DMS153 treated with DMSO at 0.1 percent for 48 hours (cell line): Measurements from ENCODE around the gene FAM9C.
"Not testable (repeated sequence)": the region's sequence is repeated elsewhere in the genome, so short reads cannot be mapped to it uniquely, and the experiment has no call there.

Source experiments
- DNase-seq: peaks from one replicate; lab custom pipeline; 2025; ENCODE audit not compliant: unreplicated experiment; lab: John Stamatoyannopoulos, UW

The FAM9C gene

DNA sequence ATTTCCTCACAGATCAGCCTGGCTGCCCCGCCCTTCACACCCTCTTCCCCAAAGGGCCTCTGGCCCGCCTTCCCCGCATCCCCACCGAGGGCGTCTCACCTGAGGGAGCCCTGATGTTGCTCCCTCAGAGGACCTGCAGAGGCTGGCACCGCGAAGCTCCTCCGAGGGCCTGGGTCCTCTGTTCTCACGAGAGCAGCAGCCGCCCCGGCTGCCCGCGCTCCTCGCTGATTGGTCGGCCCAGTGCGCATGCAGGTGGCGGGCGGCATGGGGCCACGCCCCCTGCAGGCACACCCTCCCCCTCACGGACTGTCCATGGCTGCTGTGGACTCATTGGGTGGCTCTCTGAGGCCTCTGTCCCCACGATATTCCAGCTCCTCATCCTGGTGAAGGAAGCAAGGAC, at the start of gene FAM9C:
Gene FAM9C, minus strand, starts transcription at position 180 of the 400 bp plus-strand sequence. CDS start 831 bp downstream, outside the sequence.
- no peak for DNase-seq

DNA sequence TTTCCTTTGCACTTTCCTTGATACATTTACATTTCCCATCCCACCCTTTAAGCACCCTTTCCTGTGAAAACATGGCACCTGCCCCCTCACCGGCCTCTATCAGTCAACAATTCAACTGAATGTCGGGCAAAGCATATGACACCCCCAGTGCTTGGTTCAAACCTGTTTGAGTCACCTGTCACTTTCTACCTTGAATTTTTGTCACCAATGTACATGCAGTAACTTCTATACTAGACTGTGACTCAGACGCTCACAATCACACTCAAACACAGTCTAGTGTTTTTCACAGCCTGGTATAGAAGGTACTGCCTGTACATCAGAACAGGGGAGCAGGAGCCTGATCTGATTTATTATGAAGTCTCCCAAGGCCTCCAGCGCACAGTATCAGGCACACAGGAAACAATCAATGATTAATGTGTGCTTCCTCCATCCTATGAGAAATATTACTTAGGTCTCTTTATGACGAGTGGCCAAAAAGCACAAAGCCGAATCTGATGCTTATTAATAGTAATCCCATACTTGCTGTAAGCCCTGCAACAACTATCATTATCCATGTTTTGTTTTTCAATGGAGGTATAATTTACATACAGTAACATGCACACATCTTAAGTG, 49.2 kb upstream of the FAM9C start:
- DNase-seq = no peak

DNA sequence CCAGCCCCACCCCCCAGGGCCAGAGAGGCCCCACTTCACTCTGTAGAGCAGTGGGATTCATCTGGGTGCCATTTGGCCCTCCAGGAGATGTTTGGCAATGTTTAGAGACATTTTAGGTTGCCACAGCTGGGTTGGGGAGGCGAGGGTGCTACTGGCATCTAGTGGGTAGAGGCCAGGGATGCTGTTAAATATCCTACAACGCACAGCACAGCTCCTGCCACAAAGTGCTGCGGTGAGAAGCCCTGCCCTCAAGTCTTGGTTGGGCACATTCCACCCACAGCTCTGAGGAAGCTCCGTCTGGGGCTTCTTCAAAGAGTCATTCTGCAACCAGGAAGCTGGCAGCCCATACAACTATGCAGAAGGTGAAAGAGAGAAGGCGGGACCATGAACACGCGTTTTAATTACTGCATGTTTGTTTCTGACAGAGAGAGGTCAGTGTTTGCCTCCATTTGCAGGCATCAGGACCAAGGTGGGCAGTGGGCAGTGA, 48.1 kb upstream of the FAM9C start:
- no peak for DNase-seq

DNA sequence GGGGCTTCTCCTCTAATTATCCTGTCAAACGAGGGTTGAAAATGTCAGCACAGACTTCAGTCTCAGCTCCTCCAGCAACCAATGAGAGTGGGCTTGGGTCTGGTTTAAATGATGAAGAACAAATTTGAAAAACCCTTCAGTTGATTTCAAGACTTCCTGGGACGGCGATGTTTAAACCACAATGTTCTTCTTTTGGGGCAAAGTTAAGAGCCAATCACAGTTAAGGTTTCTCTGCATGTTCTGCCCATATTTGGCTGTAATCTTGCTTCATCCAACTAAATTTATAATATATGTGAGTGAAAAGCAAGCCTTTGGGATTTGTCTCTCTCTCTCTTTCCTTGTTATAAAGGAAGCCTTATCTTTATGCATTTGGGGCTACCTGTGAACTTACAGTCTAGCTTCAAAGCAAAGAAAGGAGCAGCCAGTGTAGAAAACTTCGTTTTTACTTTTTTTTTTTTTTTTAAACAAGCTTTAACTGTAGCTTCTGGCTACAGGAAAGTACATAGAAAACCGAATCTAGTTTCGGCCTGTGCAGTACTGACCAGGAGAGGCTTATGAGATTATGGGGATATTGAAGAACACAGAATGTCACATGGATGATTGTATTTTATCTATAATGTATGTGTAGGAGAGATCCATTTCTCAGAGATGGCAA, 46.8 kb upstream of the FAM9C start:
- no peak for DNase-seq

DNA sequence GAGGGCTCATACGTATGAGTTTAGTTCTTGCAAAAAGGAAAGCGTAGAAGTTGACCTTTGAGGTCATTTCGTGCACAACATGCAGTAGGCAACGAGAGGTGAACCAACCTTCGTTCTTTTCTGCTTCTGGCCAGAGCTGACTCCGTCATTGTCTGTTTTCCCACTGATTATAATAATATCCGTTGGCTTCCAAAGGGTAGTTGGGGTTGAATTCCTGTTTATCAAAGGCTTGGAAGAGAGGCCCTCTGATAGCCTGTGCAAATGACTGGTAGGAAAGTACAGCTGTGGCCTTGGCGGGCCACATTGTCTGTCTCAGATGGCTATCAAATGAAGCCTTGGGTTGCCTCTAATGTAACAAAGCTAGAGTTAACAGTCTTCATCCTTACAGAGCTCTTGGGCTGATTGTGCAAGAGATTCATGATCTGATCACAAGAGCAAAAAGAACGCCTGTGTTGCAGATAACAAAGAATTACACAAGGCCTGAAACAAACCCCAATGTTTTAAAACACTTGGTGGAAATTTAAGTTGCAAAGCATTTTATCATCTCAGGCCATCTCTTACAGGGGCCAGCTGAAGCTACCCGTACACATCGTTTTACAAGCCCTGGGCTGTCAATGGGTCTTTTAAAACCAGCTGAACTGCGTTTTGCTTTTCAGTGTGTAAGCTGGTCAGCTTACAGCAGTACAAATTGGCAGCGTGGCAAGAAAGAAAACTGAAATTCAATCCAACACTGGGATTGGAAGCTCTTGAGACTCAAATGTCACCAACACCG, 46.1 kb upstream of the FAM9C start:
- DNase-seq = no peak

DNA sequence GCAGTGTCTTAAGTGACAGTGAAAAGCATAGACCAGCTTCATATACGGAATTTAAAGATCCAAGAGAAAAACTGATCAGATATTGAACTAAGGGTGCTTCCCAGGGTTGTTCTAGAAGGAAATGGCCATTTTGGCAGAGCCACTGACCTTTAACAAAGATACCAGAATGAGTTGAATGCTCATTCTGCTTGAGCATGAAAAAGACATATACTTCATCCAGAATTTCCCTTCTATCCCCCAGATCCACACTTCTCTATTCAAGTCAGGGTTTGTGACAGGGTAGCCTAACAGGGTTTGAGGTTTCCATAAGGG, 45.6 kb upstream of the FAM9C start:
- no peak for DNase-seq

DNA sequence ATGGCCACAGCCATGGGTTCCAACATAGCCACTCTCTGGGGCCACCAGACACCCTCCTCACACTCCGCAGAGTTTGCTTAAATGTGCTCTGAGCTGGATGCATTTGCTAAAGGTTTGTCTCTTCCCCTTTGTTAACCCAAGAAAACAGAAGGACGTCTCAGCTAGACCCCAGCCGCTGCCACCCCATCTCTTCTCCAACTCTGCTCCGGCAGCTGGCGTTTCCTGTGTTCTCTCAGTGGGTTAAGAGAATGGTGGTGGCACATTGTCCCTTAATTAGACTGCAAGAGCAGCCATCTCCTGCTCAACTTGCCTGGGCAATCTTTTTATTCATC, 43.7 kb upstream of the FAM9C start:
- DNase-seq = no peak

DNA sequence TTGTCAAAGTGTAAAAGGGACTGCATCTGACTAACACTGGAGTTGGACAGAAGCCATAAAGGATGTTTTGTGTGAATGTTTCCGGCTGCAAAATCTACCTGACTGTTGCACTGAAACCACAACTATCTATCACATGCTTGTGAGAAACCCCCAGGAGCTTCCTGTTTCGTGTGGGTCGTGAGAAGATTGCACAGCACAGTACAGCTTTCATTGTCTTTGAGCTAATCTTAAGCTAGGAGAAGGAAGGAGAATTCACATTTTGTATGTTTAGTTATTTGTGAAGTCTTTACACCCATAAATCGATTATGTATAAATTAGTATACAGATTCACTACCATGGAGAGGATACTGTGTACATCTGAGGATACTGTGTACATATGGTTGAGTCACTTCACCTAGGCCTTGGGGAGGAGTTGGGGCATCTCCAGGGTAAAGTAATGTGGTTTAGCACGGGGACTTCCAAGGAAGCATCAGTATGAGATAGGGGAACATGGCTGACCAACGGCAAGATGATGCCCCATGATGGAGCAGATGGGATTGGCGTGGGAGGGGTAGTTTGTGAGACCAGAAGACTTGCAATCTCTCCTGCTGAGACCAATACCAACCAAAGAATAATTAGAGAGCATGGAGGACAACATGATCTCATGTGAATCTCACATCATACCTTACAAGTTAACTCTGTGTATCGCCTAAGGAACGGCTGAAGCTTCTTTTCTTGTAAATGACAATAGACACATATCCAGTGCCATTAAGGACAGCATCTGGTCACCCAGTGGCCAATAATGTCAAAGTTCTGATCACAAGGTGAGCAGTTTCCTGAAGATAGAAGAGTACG, 43.1 kb upstream of the FAM9C start:
- DNase-seq = no peak

DNA sequence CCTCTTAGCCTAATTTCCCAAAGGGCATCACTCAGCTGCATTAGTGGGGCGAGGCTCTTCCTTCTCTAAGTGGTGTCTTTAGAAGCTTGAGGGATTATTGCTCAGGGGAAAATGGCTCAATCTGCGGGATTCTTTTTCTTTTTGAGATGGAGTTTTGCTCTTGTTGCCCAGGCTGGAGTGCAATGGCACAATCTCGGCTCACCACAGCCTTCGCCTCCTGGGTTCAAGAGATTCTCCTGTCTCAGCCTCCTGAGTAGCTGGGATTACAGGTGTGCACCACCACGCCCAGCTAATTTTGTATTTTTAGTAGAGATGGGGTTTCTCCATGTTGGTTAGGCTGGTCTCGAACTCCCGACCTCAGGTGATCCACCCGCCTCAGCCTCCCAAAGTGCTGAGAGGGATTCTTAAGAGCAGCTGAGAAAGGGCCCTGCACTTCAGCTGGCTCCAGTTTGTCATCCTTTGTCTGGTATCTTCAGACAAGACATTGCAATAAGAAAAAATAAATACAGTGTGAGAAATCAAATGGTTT, 42.4 kb upstream of the FAM9C start:
- DNase-seq = not testable (repeated sequence)

DNA sequence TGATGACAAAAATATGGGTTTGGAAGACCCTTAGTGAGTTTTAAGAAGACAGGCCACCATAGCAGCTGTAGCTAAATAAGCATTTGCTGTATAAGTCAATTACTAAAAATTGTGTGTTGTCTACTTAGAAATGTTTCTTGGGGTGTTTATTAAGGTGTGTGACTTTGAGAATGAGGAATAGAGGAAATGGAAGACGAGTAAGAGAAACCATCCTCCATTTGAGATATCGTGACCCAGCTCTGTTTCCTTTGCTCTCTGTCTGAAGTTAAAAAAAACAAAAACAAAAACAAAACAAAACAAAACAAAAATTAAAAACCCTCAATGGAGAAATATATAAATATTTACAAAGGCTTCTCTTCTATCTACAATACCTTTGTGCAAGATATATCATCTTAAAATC, 41.7 kb upstream of the FAM9C start:
- no peak for DNase-seq

DNA sequence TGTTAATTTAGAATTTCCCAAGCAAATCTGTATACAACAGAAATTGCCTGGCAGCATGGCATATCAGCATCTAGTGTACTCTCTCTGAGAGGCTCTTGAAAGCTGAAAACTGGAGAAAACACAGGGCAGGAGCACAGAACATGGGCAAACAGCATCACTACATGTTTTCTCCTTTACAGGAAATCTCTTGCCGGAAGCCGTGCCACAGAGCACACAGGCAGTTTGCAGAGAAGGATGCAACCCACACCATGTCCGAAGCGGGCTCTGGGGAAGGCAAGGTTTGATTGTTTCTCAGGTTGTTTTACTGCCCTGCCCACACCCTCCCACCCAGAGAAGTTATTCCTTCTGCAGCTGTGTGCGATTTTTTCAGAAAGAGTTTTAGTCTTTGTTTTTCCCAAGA, 41.1 kb upstream of the FAM9C start:
- no peak for DNase-seq

DNA sequence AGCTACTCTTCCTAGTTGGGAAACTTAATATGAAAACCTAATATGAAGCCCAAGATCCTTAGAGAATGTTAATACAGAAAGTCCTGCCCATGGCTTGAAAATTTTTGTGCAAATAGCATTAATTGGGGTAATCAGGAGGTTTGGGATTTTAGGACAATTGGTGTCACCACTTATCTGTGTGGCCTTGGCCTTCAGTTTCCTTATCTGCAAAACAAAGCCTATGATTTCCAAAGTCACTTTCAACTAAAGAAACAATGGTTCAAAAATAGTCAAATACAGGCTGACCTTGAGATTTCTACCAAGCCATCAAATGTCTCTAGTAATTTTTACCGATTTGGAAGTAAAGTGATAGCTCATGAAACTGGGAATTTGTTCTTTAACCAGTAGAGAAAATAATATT, 40.2 kb upstream of the FAM9C start:
- DNase-seq = no peak

DNA sequence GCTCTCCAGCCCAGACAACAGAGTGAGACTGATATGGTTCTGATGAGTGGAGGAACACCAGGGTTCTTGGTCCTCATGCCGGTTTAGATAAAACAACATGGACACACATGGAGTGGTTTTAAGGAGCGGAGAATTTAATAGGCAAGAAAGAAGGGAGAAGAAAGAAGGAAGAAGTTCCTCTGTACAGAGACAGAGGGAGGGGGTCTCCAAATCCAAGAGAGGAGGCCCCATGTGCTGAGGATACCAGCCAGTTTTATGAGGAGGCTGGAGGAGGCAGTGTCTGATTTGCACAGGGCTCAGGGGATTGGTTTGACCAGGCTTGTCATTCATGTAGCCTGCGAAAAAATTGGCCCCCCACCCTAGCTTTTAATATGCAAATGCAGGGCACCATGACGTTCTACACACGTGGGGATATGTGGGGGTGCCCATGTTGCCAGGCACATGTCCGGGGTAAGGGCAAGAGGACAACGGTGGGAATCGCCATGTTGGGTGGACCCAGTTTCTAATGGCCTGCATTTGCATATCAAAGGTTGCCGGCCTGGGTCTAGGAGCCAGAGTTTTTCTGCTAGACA, 39.4 kb upstream of the FAM9C start:
- not testable (repeated sequence) for DNase-seq

DNA sequence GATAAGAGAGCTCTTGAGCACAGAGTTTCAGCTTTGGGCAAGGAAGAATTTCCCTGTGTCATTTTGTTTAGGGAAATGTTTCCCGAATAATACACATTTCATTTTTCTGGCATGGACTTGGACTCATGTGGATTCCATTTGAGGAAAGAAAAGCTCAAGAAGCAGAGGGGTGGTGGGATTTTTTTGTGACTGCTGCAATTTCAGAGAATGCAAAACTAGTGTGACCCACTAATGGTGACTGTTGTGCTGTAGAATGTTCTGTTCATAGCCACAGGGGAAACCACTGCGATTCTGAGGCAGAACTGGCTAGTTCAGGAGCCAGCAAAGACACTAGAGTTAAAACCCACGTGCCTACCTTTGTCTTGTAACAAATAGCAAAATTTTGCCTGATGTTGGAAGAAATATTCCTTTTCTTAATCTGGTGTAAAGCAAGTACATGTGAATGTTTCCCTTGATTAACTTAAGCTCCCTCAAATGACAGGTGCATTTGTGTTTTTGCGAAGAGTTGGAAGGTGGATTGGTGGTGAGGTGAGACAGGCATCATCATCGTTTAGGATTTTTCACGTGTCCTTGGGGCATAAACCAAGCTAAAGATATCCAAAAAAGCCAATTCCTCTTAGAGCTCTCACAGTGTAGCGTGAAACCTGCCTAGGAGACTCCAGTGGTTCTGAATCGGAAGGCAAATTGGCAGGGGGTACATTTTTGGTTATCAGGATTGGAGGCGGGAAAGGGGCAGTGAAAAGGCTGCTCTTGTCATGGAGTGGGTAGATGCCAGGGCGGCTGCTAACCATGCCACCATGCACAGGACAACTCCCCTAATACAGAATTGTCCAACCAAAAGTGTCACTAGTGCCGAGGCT, 38.0 kb upstream of the FAM9C start:
- DNase-seq = no peak

DNA sequence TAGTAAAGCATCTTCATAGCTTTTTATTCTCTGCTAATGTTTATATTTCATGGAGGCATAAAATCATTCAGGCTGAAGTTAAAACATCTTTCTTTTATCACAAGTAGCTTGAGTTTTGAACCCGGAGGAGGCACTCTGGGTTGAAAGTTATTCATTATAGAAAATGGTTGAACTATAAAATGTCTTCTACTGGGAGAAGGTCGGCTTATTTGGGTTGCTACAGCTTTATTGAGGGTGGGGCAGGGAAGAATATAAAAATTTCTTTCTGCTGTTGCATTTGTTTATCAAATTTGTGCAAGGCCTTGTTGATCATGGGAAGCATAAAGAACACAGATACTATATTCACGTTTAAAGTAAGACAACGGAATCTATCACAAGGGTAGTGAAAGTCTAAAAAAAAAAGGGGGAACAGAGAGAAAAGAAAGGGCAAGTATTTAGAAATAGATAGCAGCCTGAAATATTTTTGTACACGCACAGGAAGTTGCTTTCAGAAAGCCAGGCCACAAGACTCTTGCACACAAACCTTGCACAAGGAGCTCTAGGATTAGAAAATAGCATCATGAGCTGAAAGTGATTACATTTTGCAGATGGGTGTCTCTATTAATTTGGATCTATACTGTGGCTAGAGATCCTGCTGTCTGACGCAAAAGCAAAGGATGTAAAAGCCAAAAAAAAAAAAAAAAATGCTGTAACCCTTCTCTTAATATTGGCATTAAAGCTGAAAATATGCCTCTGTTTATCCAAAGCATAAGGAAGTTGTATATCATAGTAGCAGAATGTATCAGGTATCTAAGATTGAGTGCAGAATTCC, 37.2 kb upstream of the FAM9C start:
- no peak for DNase-seq

DNA sequence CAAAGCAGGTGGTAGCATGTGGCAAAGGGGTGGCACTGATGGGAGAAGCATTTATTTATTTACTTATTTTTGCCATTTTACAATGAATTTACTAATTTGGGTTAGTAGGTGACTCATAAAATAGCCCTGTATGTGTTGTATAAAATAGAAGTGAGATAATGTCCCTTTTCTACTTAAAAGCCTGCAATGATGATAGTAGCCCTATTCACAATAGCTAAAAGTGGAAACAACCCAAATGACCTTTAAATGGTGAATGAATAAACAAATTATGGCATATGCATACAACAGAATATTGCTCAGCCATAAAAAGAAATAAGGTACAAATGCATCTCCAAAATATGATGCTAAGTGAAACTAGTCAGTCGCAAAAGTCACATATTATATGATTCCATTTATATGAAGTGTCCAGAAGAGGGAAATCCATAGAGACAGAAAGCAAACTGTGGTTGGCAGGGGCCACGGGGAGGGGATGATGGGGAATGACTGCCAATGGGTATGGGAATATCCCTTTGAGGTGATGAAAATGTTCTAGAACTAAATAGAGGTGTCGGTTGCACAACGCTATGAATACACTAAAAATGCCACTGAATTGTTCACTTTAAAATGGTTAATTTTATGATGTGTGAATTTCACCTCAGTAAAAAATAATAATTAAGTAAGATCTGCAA, 35.8 kb upstream of the FAM9C start:
- no peak for DNase-seq

DNA sequence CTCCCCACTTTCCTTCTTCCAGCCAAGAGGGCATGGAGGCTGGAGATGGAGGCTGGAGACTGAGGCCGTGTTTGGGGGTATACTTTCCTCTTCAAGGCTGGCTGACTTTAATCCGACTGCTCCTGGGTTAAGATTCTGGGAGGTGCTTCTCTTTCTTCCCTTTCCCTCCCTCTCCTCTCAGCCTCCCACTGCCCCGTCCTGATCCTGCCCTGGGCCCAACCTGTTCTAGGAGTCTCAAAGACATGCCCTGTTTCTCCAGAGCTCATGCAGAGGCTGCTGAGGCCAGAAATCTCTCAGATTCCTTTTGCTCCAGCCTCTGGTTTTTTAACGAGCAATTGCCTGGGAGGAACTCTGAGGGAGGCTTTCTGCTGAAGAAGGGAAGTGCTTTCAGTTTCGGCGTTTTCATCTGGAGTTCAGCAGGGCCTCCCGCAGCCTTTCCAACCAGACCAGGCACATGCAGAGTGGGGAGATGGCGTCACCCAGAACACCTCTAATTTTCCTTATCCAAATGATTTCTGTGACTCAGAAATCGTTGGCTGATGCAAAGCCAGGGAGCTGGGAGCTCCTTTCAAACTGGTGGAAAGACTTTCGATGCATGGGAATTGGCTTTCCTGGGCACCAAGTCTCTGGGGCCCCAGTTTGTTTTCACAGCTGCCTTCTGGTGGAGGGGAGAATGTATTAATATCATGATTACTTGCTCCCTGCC, 34.5 kb upstream of the FAM9C start:
- no peak for DNase-seq

DNA sequence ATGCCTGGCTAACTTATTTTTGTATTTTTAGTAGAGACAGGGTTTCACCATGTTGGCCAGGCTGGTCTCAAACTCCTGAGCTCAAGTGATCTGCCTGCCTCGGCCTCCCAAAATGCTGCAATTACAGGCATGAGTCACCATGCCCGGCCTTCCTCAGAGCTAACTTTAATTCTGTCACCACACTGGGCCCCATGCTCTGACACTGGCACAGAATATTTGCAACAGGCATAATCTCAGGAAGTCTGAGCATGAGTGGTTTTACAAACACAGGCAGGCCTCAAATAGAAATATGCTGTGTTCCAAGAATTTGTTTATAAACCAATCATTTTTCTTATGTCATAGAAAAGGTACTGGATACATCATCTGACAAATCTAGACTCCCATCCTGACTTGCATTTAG, 32.7 kb upstream of the FAM9C start:
- no peak for DNase-seq
